HG03097 (cell line): ENCODE results near the gene S100B.
A peak's percentile ranks its signal among the peaks of the same experiment; 100 is the strongest.
"Not testable (repeated sequence)": the region's sequence is repeated elsewhere in the genome, so short reads cannot be mapped to it uniquely, and the experiment has no call there.

Experiments used
- ATAC-seq: cut with Tn5 transposase; IDR thresholded peaks from one replicate; pipeline ENCODE4 v1.9.1; 2021; ENCODE audit not compliant: unreplicated experiment, low FRiP score

The S100B gene

GRCh38 chr21:46604975-46605766 is at the start of gene S100B:
Gene S100B, minus strand, starts transcription at chr21:46605082. Its CDS starts 2,667 bp downstream, at chr21:46602415.
- no peak for ATAC-seq

- ATAC-seq, result no peak
Measured at GRCh38 chr21:46651121-46651520, 46.2 kb upstream of the S100B start.

GRCh38 chr21:46650476-46651098 is 45.7 kb upstream of the S100B start:
- ATAC-seq, result no peak

- ATAC-seq, result no peak
Measured at GRCh38 chr21:46649356-46649755, 44.5 kb upstream of the S100B start.

DNA sequence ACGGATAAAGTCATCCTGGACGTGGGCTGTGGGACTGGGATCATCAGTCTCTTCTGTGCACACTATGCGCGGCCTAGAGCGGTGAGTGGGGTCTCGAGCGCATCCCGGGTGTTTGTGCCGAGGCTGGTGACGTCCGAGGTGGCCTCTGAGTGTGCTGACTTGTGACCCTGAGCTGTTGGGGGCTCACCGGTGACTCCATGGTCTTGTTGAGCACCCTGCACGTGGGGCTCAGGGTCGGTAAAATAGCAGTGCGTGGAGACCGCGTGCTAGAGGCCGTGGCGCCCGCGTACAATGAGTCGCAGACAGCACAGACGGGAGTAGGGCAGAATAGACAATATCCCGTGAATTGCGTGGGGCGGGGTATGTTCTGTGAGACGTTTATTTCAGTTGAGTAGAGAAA is 43.7 kb upstream of the S100B start:
- ATAC-seq, result no peak

GRCh38 chr21:46646541-46647154 is 41.8 kb upstream of the S100B start:
- no peak for ATAC-seq

DNA sequence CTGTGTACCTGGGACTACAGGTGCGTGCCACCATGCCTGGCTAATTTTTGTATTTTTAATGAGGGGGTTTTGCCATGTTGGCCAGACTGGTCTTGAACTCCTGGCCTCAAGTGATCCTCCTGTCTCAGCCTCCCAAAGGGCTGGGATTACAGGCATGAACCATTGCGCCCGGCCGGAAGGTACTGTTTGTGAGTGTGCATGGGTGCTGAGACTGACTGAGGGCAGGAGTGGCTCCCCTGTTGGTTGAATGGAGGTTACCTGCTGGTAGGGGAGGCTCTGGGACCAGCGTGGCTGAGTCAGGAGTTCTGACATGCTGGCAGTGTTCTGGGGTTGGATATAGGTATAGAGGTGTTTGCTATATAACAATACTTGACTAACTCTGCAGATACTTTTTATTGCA is 41.0 kb upstream of the S100B start:
- ATAC-seq, result no peak

DNA sequence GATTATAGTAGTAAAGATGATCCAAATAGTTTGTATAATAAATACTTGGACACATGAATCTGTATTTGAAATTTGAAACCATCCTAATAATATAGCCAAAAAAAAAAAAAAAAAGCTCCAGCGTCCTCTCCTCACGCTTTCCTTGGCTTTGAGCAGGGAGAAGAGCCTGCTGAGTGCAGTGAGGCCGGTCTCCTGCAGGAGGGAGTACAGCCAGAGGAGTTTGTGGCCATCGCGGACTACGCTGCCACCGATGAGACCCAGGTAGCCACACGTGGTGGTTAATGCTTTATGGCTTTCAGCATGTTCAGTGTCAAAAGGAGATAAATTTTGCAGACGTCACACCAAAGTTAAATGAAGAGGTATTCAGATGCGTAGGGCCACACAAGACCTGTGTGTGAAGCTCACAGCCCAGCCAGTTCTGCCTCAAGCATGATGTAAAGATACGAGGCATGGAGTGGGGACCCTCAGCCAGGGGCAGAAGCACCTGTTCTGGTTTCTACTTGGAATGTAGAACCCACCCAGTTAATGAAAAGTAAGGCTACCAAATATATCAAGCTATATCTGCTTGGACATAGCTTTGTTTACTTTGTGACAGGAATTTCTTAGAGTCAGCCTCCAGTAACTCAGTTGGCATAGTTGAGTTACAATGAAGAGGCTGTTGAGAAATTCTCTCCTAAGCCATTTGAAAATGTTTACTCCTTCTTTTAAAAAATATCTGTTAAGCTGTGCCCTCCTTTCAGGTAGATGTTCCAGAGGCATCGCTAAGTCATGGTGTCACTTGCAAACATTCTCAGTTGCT is 38.7 kb upstream of the S100B start:
- no peak for ATAC-seq

DNA sequence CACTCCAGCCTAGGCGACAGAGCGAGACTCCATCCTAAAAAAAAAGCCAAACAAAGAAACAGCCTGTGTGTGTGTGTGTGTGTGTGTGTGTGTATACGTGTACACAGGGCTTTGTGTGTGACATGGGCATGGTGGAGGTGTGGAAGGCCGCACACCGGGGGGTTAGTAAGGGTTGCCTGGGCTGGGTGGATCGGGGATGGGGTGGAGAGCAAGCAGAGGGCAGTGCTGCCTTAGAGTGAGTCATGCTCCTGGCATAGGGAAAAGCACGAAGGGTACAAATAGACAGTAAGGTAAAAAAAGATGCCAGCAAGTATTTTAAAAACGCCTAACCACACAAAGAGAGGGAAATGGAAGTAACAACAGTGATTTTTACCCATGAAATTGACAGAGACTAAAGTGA is 36.8 kb upstream of the S100B start:
- ATAC-seq, result no peak

GRCh38 chr21:46639489-46640386 is 34.9 kb upstream of the S100B start:
- no peak for ATAC-seq

DNA sequence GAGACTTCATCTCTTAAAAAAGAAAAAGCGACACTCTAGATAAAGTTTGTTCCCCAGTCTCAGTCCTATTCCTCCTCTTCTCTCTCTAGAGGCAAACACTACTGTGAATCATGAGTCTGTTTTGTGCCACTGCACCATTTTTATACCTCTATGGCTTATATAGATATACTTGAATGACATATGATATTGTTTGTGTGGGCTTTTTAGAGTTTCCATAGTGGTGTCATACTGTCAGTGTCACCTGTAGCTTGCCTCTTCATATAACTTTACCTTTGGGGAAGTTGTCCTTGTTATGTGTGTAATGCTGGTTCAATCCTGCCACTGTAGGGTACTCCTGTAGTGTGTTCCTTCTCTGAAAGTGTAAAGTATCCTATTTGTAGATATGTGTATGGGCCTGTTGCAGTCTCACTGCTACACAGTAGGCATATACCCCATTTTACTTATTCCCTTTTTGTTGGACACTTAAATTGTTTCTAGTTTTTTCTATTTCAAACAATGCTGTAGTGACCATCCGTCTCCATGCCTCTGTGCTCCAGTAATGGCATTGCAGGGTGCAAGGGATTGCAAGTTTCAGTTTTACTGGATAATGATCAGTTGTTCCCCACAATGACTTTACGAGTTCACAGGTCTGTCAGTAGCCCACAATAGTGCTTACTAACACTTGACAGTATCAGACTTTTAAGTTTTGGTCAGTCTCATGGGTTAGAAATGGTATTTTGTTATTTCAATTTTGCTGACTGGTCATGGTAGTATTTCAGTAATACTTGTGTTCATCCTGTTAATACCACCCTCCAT is 33.3 kb upstream of the S100B start:
- no peak for ATAC-seq

- ATAC-seq, result no peak
Measured at GRCh38 chr21:46636550-46637285, 31.8 kb upstream of the S100B start.

- no peak for ATAC-seq
Measured at GRCh38 chr21:46636181-46636512, 31.3 kb upstream of the S100B start.

GRCh38 chr21:46635324-46636180 is 30.7 kb upstream of the S100B start, which contains the start of gene PRMT2:
Gene PRMT2, plus strand, starts transcription at chr21:46635674. Its CDS starts 1,278 bp downstream, at chr21:46636952.
- peak; percentile 92 for ATAC-seq

DNA sequence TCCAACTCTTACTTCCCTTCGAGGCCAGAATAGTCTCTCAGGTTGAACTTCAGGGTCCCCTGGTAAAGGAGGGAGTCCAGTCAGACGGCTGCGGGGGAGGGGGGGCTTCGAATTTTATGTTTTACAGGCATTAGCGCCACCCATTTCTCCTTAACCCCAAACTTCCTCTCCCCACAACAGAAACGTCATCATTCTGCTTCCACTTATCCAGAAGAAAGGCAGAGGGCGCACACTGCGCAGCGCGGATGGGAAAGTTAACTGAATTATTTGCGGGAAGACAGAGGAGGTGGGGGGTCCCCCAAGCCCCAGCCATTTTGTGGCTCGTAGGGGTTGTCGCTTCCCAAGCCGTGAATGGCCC is 30.1 kb upstream of the S100B start:
- no peak for ATAC-seq

DNA sequence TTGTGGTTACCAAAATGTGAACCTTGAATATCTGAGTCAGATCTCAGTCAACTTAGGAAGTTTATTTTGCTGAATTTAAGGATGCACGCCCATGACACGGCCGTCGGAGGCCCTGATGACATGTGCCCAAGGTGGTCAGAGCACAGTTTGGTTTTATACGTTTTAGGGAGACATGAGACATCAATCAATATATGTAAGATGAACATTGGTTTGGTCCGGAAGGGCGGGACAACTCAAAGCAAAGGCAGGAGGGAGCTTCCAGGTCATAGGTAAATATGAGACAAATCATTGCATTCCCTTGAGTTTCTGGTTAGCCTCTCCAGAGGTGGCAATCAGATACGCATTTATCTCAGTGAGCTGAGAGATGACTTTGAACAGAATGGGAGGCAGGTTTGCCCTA is 29.5 kb upstream of the S100B start:
- no peak for ATAC-seq

GRCh38 chr21:46633566-46633965 is 28.7 kb upstream of the S100B start:
- ATAC-seq, result no peak

DNA sequence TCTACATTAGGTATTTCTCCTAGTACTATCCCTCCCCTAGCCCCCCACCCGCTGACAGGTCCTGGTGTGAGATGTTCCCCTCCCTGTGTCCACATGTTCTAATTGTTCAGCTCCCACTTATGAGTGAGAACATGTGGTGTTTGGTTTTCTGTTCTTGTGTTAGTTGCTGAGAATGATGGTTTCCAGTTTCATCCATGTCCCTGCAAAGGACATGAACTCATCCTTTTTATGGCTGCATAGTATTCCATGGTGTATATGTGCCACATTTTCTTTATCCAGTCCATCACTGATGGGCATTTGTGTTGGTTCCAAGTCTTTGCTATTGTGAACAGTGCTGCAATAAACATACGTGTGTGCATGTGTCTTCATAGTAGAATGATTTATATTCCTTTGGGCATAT is 26.0 kb upstream of the S100B start:
- ATAC-seq, result not testable (repeated sequence)
